GM21786 (cell line): ENCODE measurements around the gene PALM3.
"Not testable (repeated sequence)": the region's sequence is repeated elsewhere in the genome, so short reads cannot be mapped to it uniquely, and the experiment has no call there.

Experiments used
- ATAC-seq: cut with Tn5 transposase; IDR thresholded peaks from one replicate; pipeline ENCODE4 v1.9.1; 2021; ENCODE audit not compliant: unreplicated experiment

Gene PALM3

GRCh38 chr19:14033946-14034345 lies 27.9 kb downstream of the PALM3 start:
- no peak for ATAC-seq

DNA sequence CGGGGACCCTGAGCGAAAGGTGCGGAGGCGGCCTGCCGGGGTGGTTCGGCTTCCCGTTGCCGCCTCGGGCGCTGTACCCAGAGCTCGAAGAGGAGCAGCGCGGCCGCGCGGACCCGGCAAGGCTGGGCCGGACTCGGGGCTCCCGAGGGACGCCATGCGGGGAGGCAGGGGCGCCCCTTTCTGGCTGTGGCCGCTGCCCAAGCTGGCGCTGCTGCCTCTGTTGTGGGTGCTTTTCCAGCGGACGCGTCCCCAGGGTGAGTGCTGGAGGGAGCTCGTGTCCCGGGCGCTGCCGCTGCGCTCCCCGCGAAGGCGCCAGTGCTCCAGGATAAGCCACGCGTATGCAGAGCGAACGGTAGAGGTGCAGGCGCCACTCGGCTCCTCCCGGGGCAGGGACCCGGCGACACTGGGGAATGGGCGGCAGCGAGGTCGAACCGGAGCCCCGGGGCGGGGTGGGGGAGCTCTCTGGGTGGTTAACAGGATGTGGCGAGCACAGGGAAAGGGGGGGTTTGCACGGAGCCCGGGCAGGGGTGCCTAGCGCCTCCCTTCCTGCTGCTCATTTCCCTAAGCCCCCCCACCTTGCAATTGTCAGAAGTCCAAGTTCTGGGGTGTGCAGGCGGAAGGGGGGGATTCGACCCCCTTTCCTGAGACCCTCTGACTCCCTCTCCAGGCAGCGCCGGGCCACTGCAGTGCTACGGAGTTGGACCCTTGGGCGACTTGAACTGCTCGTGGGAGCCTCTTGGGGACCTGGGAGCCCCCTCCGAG lies 30.0 kb downstream of the PALM3 start, which contains the start of gene IL27RA:
Gene IL27RA (plus strand): TSS at position 44 of the 762 bp plus-strand sequence. CDS start 111 bp downstream, at position 155.
- ATAC-seq, result no peak

DNA sequence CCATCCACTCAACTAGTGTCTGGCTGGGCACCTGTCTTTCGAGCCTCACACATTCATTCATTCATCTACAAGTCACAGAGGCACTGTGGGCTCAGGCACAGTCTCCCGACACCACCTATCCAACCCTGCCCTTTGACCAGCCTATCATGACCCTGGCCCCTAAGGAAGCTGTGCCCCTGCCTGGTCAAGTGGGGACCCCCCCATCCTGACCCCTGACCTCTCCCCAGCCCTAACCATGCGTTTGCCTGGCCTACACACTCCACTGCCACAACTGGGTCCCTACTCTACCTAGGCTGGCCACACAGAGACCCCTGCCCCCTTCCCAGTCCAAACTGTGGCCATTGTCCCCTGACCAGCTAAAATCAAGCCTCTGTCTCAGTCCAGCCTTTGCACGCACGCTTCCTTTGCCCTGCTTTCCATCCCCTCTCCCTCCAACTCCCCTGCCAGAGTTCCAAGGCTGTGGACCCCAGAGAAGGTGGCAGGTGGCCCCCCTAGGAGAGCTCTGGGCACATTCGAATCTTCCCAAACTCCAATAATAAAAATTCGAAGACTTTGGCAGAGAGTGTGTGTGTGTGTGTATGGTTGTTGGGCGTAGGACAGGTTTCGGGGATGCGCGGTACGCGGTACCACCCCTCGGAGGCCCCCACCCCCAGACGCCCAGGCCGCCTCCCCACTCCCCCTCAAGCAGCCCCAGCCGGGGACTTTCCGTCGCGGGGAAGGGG lies 30.7 kb downstream of the PALM3 start:
- no peak for ATAC-seq

- no peak for ATAC-seq
Measured at GRCh38 chr19:14028901-14029300, 33.0 kb downstream of the PALM3 start.

DNA sequence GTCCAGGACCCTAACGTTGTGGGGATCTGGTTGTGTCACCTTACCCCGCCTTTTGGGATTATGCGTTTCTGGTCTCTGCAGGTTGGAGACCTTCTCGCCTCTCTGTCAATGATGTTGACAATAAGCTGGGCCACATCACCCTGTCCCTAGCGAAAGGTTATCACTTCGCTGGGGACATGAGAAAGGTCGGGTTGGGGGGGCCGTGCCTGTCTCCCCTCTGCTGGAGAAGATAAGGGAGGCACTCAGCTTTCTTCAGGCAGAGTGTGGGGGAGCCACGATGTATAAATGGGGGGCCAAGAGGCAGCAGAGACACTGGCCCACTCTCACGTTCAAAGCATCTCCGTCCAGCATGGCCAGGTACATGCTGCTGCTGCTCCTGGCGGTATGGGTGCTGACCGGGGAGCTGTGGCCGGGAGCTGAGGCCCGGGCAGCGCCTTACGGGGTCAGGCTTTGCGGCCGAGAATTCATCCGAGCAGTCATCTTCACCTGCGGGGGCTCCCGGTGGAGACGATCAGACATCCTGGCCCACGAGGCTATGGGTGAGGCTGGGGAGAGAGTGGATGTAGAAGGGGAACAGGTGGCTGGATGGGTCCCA lies 33.9 kb downstream of the PALM3 start, which contains the start of gene RLN3:
Gene RLN3 (plus strand): TSS at position 293 of the 595 bp plus-strand sequence. CDS start 57 bp downstream, at position 350.
- no peak for ATAC-seq

GRCh38 chr19:14026652-14027192 lies 35.2 kb downstream of the PALM3 start:
- not testable (repeated sequence) for ATAC-seq

- no peak for ATAC-seq
Measured at GRCh38 chr19:14023404-14024235, 38.3 kb downstream of the PALM3 start.

- ATAC-seq, result no peak
Measured at GRCh38 chr19:14022469-14022868, 39.4 kb downstream of the PALM3 start.

- no peak for ATAC-seq
Measured at GRCh38 chr19:14021474-14021873, 40.4 kb downstream of the PALM3 start.

GRCh38 chr19:14019739-14020138 lies 42.1 kb downstream of the PALM3 start:
- ATAC-seq, result not testable (repeated sequence)

DNA sequence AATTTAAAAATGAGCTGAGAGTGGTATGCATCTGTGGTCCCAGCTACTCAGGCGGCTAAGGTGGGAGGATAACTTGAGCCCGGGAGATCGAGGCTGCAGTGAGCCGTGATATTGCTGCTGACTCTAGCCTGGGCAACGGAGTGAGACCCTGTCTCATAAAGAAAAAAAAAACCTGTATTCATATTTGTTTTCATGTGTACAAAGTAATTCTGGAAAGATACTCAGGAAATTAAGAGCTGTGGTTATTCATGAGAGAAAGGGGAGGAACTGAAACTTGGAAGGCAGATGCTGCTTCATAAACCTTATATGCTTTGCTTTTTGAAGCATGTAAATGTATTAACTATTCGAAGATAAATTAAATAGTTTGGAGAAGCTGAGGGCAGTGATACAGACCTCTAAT lies 42.8 kb downstream of the PALM3 start:
- ATAC-seq, result no peak

GRCh38 chr19:14015524-14016035 lies 46.3 kb downstream of the PALM3 start:
- ATAC-seq, result peak; percentile 81

- no peak for ATAC-seq
Measured at GRCh38 chr19:14012378-14012915, 49.4 kb downstream of the PALM3 start.

DNA sequence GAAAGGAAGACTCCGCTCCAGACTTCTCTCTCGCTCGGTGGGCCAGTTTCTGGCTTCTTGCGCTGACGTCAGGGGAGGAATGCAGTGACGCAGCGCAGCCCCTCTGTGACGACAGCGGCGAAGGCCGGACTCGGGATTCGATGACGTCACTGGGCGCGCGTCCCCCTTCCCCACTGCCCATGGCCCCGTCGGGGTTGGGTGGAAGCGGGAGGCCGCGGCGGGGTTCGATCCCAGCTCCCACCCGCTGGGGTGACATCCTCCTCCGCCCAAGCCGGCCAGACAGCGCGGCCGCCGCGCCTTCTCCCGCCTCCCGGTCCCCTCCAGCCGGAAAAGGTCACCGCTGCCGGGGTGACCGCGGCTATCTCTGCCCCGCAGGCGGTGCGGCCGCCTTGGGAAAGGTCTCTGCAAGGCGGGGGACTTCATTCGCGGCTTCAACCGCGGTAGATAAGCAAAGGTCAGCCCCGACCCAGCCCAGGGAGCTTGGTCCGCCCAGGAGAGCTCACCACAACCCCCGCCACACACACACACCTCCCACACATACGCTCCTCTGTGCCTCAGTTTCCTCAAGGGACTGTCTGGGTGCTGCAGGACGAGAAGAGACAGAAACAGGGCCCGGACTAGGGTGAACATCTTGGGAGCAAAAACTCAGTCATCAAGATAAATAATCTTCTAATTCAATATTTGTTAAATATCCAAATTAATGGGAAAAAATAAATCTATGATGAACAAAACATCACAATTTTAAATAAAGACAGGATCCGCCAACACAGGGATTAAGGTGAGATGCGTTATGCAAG lies 54.9 kb downstream of the PALM3 start:
- ATAC-seq, result peak; percentile 20

DNA sequence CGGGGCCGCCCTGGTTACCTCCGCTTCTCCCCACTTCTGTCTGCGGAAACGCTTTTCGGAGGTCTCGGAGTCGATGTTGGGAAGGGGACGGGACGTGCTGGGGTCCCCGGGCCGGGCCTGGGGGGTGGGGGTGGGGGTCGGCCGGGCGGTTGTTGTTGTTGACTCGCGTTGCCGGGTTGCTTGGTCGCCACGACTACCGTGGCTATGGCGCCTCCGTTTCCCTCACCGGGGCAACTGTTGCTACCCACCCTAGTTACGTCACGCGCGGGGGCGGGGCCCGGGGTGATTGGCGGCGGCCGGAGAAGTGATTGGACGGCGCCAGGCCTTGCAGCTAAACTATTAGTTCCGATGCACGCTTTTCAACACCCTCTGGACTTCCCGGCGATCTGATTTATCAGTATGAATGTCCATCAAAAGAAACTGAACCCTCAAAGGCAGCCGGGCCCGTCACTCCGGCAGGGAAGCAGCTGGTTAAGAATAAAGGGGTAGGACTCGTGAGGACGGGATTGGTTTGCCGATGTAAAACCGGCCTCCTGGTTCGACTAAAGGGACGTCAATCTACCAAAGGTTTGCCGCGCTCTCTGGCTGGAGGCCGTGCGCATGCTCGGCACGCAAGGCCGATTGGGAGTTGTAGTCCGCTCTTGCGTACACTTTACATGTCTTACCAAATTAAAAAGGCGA lies 55.7 kb downstream of the PALM3 start, which contains the start of gene RFX1:
Gene RFX1 (minus strand): TSS at position 236 of the 681 bp plus-strand sequence. CDS start 12,477 bp downstream, outside the sequence.
- peak; percentile 71 for ATAC-seq

GRCh38 chr19:14005349-14006084 lies 56.4 kb downstream of the PALM3 start:
- ATAC-seq, result no peak

- ATAC-seq, result no peak
Measured at GRCh38 chr19:14004619-14005348, 57.1 kb downstream of the PALM3 start.
